Transverse colon (tissue), 4 donors: ENCODE data around the gene GRIN2A. TPM values are rescaled to one million over a fixed set of nuclear protein-coding genes. Genes with fewer than 3 reads are reported as not detected.

Experiments
- DNase-seq: peaks from one replicate; pipeline ENCODE4 v3.0.0-alpha.2; 2019
- H3K27ac ChIP-seq, 4 donors: fragments of 200-600 bp; sonication (generic); 2 replicates each; pipeline ENCODE4 v1.5.1; 2016 to 2018; ENCODE audit warnings: inconsistent platforms in 4 of 4
- H3K27me3 ChIP-seq: fragments of 200-600 bp; sonication (generic); 2 replicates; pipeline ENCODE4 v1.5.1; 2017; ENCODE audit warnings: inconsistent platforms
- H3K36me3 ChIP-seq, 4 donors: fragments of 200-600 bp; sonication (generic); 2 replicates each; pipeline ENCODE4 v1.5.1; 2017 to 2019; ENCODE audit warnings: inconsistent platforms in 4 of 4
- H3K4me1 ChIP-seq, 4 donors: fragments of 200-600 bp; sonication (generic); 2 replicates each; pipeline ENCODE4 v1.5.1; 2017 to 2020; ENCODE audit warnings: inconsistent platforms in 4 of 4
- H3K4me3 ChIP-seq, 4 donors: fragments of 200-600 bp; sonication (generic); 1 replicate in 1 of 4; 2 replicates in 3 of 4; pipeline versions ENCODE4 v1.5.1 to v1.6.1; 2017 to 2019; ENCODE audit warnings: inconsistent platforms in 4 of 4
- H3K9me3 ChIP-seq, 2 donors: fragments of 200-600 bp; sonication (generic); 2 replicates each; pipeline ENCODE4 v1.5.1; 2017 to 2019; ENCODE audit warnings: inconsistent platforms in 2 of 2
- EP300 ChIP-seq: sonication (generic); formaldehyde crosslinking; IDR thresholded peaks from one replicate; pipeline ENCODE4 v1.6.1; 2017; ENCODE audit warnings: antibody characterized with exemption, low read depth
- POLR2A ChIP-seq: fragments of 450-650 bp; IDR thresholded peaks from one replicate; pipeline ENCODE4 v1.6.1; 2016; ENCODE audit warnings: antibody characterized with exemption, mild to moderate bottlenecking, moderate library complexity
- POLR2AphosphoS5 ChIP-seq, 3 donors: sonication (generic); formaldehyde crosslinking; IDR thresholded peaks; one replicate each; pipeline ENCODE4 v1.6.1; 2016; ENCODE audit warnings: antibody characterized with exemption in 3 of 3
- WGBS, 2 donors: methylation state at CpG; one replicate each; pipeline ENCODE4 v1.1.5; 2018; ENCODE audit warnings: low coverage in 1 of 2; 5-methylcytosine and 5-hydroxymethylcytosine counted together
- in situ Hi-C, 4 donors: fragments of 200-750 bp; cut with MboI; loops; one replicate each; pipeline versions ENCODE4 v1.15.0 to v1.15.1; 2017; ENCODE audit warnings: low sequenced_read_pairs in 3 of 4, low pct_ligation_motif_present in 1 of 4, low pct_unique_long_range_greater_than_20kb in 1 of 4
- intact Hi-C: fragments of 100-400 bp; cut with DNase I; formaldehyde crosslinking; loops from one replicate; pipeline ENCODE4 v1.15.1; 2023; ENCODE audit warnings: low total_unique reads
- total RNA-seq, 4 donors: library from RNA; depleted of rRNA; stranded (reverse); fragments of >200 nt; gene quantifications; one replicate each; pipeline ENCODE4 v1.1.0, GENCODE V29; 2016
- TF ChIP-seq, protein P1 (sequence below), 5 experiments: fragments of 200-600 bp in 3 of 5; fragments of 450-650 bp in 2 of 5; sonication (generic) in 3 of 5; IDR thresholded peaks; 1 replicate in 2 of 5; 2 replicates in 3 of 5; pipeline ENCODE4 v1.5.1; 2016 to 2017; ENCODE audit warnings: antibody characterized with exemption in 5 of 5, inconsistent platforms in 3 of 5, mild to moderate bottlenecking in 2 of 5, moderate library complexity in 1 of 5

Gene GRIN2A
- total RNA-seq, 4 donors from 2014 or later = 0.14 to 0.37 (median 0.18) TPM

DNA sequence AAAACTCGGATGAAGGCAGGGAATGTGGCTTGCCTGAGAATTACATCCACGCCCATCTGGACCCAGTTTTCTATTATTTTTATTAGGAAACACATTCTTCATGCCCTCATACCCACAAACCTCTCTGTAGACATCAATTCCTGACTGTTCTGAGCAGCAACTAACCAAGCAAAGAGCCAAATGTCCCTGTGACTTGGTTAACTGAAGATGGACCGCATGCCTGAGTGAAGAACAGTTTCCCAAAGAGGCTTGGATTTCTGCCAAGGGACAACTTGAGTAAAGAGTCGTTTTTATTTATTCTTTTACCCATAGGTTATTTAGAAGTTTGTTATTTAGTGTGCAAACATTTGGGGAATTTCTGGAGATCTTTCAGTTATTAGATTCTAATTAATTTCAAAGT lies 259.8 kb downstream of the GRIN2A start:
- WGBS, 2 donors = 41 to 44% methylated on average over 4 of the region's 4 CpGs
- intact Hi-C loops = no loop called here
- H3K9me3 ChIP-seq = no peaks in the 10 kb centered on the region

DNA sequence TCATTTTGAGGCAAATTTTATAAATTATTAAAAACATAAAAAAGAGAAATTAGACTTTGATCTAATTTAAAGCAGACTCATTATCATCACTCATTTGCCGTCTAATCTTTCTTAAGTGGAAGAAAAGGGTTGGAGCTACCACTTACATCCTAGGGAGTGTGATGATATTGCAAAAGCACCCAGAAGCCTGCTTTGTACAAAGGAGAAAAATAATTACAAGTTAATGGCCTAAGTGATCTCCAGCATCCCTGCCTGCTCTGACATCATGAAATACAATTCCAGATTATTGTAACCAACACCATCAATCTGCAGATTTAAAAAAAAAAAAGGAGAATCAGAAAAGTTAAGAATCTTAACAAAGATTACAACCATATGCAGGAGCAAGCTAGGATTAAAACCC lies 260.2 kb downstream of the GRIN2A start:
- no peak for DNase-seq
- Histone ChIP-seq H3K4me1 (no peaks in the 10 kb centered on the region), H3K36me3 (no peaks in the 10 kb centered on the region), H3K9me3 (no peaks in the 10 kb centered on the region), H3K27ac (no peak overlapping the region), H3K27me3 (no peaks in the 10 kb centered on the region), H3K4me3 (no peak overlapping the region)
- intact Hi-C loops = no loop called here
- 65 to 87% methylated on average over 1 of the region's 1 CpG for WGBS, 2 donors
- in situ Hi-C loops = no loop called here
- TF ChIP-seq POLR2AphosphoS5 (IDR thresholded peaks at IDR 0.05) (no peak), EP300 (no peak), POLR2A (no peak)
- TF ChIP-seq, protein P1, sequence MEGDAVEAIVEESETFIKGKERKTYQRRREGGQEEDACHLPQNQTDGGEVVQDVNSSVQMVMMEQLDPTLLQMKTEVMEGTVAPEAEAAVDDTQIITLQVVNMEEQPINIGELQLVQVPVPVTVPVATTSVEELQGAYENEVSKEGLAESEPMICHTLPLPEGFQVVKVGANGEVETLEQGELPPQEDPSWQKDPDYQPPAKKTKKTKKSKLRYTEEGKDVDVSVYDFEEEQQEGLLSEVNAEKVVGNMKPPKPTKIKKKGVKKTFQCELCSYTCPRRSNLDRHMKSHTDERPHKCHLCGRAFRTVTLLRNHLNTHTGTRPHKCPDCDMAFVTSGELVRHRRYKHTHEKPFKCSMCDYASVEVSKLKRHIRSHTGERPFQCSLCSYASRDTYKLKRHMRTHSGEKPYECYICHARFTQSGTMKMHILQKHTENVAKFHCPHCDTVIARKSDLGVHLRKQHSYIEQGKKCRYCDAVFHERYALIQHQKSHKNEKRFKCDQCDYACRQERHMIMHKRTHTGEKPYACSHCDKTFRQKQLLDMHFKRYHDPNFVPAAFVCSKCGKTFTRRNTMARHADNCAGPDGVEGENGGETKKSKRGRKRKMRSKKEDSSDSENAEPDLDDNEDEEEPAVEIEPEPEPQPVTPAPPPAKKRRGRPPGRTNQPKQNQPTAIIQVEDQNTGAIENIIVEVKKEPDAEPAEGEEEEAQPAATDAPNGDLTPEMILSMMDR (IDR thresholded peaks at IDR 0.05) = no peak

More for the DNA sequence above, 259.8 kb downstream of the GRIN2A start:
- no peak for DNase-seq
- no peaks in the 10 kb centered on the region for H3K27me3 ChIP-seq
- TF ChIP-seq POLR2AphosphoS5 (IDR thresholded peaks at IDR 0.05) (no peak), POLR2A (no peak), EP300 (no peak)
- TF ChIP-seq, protein P1 (IDR thresholded peaks at IDR 0.05) = no peak
- H3K4me3 ChIP-seq = no peak overlapping the region
- H3K36me3 ChIP-seq = no peaks in the 10 kb centered on the region
- no peaks in the 10 kb centered on the region for H3K4me1 ChIP-seq
- in situ Hi-C loops = no loop called here
- H3K27ac ChIP-seq = no peak overlapping the region

DNA sequence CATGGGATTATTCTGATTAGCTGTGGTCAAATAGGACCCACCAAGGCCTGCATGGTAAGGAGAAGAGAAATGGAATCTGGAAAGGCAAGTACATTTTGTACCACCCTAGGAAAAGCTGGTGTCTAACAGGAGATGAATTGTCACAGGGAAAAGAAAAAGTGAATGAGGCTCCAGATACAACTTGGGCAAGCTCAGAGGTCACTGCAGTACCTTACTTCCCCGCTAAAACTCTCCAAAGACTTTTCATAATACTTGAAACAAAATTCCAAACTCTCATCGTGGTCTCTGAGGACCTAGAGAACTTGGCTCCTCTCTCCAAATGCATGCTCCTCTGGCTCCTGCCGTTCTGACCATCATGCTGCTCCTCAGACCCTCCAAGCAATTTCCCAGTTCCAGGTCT lies 262.8 kb downstream of the GRIN2A start:
- Histone ChIP-seq H3K36me3 (no peaks in the 10 kb centered on the region), H3K4me1 (no peaks in the 10 kb centered on the region), H3K4me3 (no peak overlapping the region), H3K27ac (no peak overlapping the region), H3K9me3 (no peaks in the 10 kb centered on the region), H3K27me3 (no peaks in the 10 kb centered on the region)
- no peak for TF ChIP-seq POLR2A
- intact Hi-C loops = no loop called here
- 66 to 100% methylated on average over 1 to 3 of the region's 3 CpGs for WGBS, 2 donors
- in situ Hi-C loops = no loop called here
- no peak for DNase-seq

DNA sequence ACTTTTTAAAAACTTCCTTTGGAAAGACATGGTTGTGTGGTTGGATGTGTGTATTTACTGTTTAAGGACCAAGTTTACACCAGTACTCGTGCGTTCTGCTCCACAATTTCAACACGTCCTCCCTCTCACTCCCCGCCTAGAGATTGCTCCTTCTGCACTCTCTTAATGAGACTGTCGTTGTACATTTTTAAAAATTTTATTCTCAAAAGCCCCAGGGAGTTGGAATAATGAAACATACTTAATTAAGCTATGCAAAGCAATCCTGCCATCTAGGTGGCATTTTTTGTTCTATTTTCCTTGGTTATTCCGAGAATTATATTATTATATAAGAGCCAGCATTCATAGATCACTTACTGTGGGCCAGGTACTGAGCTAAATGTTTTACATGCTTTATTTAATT lies 264.5 kb downstream of the GRIN2A start:
- no peaks in the 10 kb centered on the region for H3K4me1 ChIP-seq
- TF ChIP-seq EP300 (no peak), POLR2AphosphoS5 (IDR thresholded peaks at IDR 0.05) (no peak), POLR2A (no peak)
- TF ChIP-seq, protein P1 (IDR thresholded peaks at IDR 0.05) = no peak
- H3K27me3 ChIP-seq = no peaks in the 10 kb centered on the region
- H3K36me3 ChIP-seq = no peaks in the 10 kb centered on the region
- no peak overlapping the region for H3K4me3 ChIP-seq
- intact Hi-C loops = no loop called here
- H3K27ac ChIP-seq = no peak overlapping the region
- DNase-seq = no peak
- 66 to 74% methylated on average over 6 of the region's 6 CpGs for WGBS, 2 donors
- no peaks in the 10 kb centered on the region for H3K9me3 ChIP-seq
- in situ Hi-C loops = no loop called here

DNA sequence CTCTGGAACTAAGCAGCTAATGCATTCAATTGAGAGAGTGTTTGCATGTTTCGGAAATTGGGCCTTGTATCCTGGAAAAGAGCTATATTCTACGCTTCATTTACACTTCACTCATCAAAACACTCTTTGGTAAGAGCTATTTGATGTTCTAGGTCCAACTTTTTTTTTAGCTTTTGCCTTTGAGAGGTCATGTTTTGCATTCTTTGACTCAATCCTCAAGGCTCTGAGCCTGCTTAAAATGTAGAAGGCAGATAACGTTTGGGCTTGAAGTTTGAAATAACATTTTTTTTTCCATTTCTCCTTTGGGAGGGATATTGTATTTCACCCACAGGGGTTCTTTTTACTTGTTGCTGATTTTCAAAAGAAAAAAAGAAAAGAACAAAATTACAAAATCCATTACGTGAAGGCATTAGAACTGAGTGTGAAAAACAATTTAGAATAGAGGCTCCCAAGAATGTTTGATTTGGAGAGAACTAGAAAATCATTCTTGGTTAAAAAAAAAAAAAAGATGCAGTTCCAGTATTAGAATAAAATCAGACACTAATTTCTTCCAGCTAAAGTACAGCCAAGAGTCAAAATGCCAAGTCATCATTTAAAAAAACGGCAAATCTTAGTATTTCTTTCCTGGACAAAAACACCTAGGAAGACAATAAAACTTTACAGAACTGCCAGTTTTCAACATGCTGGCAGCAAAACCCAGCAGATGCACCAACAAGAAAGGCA lies 268.5 kb downstream of the GRIN2A start:
- H3K4me3 ChIP-seq = no peak overlapping the region
- no peaks in the 10 kb centered on the region for H3K36me3 ChIP-seq
- no peaks in the 10 kb centered on the region for H3K4me1 ChIP-seq
- no peaks in the 10 kb centered on the region for H3K27me3 ChIP-seq
- H3K9me3 ChIP-seq = no peaks in the 10 kb centered on the region
- no peak overlapping the region for H3K27ac ChIP-seq
- 68 to 80% methylated on average over 5 of the region's 5 CpGs for WGBS, 2 donors
- DNase-seq = no peak
- in situ Hi-C loops (no loop called here), intact Hi-C loops (no loop called here)
- TF ChIP-seq POLR2AphosphoS5 (IDR thresholded peaks at IDR 0.05) = no peak
- TF ChIP-seq, protein P1 (IDR thresholded peaks at IDR 0.05) = no peak
- TF ChIP-seq POLR2A = no peak
- no peak for TF ChIP-seq EP300
